Panc1 (cell line): ENCODE data around the gene ARHGEF26.

Experiments
- CTCF ChIP-seq: fragments of 450-650 bp; IDR thresholded peaks from 2 replicates; pipeline ENCODE4 v1.5.1; 2017; ENCODE audit warnings: mild to moderate bottlenecking
- POLR2AphosphoS5 ChIP-seq: IDR thresholded peaks from 2 replicates; pipeline ENCODE4 v1.6.1; 2012; ENCODE audit warnings: mild to moderate bottlenecking, low read depth, low read length, moderate library complexity
- SIN3A ChIP-seq: IDR thresholded peaks from 2 replicates; pipeline ENCODE4 v1.6.1; 2012; ENCODE audit warnings: low read depth, mild to moderate bottlenecking, low read length, moderate library complexity, borderline replicate concordance; ENCODE audit not compliant: insufficient read depth
- TCF7L2 ChIP-seq: IDR thresholded peaks from 2 replicates; pipeline ENCODE4 v1.6.1; 2011; ENCODE audit warnings: mild to moderate bottlenecking, low read depth, low read length, inconsistent platforms
- TF ChIP-seq, protein P1 (sequence below), 2 experiments: IDR thresholded peaks; 2 replicates each; pipeline ENCODE4 v1.6.1; 2011 to 2012; ENCODE audit warnings: low read depth in 2 of 2, control low read depth in 1 of 2, low read length in 1 of 2, mild to moderate bottlenecking in 1 of 2, moderate library complexity in 1 of 2; ENCODE audit not compliant: insufficient read depth in 1 of 2

DNA sequence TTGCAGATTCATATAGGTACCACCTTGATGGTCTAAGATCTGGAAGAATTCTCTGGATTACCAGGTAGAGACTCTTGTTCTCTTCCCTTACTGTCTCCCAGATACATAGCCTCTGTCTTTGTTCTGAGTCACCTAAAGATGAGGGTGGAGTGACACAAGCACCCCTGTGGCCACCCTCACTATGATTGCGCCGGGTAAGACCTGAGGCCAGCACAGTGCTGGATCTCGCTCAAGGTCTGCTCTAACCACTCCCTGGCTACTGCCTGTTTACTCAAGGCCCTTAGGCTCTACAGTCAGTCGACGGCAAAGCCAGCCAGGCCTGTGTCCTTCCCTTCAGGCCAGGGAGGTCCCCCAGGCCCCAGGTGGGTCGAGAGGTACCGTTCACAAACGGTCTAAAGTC is 88.3 kb downstream of the ARHGEF26 start:
- no peak for TF ChIP-seq CTCF
- TF ChIP-seq TCF7L2: no peak
- TF ChIP-seq, protein P1, sequence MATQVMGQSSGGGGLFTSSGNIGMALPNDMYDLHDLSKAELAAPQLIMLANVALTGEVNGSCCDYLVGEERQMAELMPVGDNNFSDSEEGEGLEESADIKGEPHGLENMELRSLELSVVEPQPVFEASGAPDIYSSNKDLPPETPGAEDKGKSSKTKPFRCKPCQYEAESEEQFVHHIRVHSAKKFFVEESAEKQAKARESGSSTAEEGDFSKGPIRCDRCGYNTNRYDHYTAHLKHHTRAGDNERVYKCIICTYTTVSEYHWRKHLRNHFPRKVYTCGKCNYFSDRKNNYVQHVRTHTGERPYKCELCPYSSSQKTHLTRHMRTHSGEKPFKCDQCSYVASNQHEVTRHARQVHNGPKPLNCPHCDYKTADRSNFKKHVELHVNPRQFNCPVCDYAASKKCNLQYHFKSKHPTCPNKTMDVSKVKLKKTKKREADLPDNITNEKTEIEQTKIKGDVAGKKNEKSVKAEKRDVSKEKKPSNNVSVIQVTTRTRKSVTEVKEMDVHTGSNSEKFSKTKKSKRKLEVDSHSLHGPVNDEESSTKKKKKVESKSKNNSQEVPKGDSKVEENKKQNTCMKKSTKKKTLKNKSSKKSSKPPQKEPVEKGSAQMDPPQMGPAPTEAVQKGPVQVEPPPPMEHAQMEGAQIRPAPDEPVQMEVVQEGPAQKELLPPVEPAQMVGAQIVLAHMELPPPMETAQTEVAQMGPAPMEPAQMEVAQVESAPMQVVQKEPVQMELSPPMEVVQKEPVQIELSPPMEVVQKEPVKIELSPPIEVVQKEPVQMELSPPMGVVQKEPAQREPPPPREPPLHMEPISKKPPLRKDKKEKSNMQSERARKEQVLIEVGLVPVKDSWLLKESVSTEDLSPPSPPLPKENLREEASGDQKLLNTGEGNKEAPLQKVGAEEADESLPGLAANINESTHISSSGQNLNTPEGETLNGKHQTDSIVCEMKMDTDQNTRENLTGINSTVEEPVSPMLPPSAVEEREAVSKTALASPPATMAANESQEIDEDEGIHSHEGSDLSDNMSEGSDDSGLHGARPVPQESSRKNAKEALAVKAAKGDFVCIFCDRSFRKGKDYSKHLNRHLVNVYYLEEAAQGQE (IDR thresholded peaks at IDR 0.05; ENCODE audit: insufficient read depth in 1 of 2, low read depth in 2 of 2, low read length in 1 of 2): no peak
- no peak for TF ChIP-seq POLR2AphosphoS5
- TF ChIP-seq SIN3A: no peak
